HepG2 (cell line): ENCODE data around the gene MDP1. TPM values are rescaled to one million over a fixed set of nuclear protein-coding genes. Genes with fewer than 3 reads are reported as not detected.
A peak's percentile ranks its signal among the peaks of the same experiment; 100 is the strongest.

ENCODE experiments used
- CHD2 ChIP-seq: IDR thresholded peaks from 2 replicates; pipeline ENCODE4 v1.6.1; 2011; ENCODE audit warnings: low read depth, low read length, improper control_type of control experiment
- GZF1 ChIP-seq: sonication (generic); formaldehyde crosslinking; IDR thresholded peaks from 2 replicates; pipeline ENCODE4 v1.5.1; 2020; ENCODE audit warnings: mild to moderate bottlenecking, missing genetic modification reagents
- HMGXB3 ChIP-seq: sonication (generic); formaldehyde crosslinking; IDR thresholded peaks from 2 replicates; pipeline ENCODE4 v1.4.0; 2020; ENCODE audit warnings: missing genetic modification reagents, borderline replicate concordance
- KMT2B ChIP-seq: IDR thresholded peaks from 2 replicates; pipeline ENCODE4 v1.6.1; 2016; ENCODE audit warnings: missing genetic modification reagents, missing compliant biosample characterization
- MTA1 ChIP-seq: sonication (generic); formaldehyde crosslinking; IDR thresholded peaks from 2 replicates; pipeline ENCODE4 v1.4.0; 2020; ENCODE audit warnings: missing genetic modification reagents, mild to moderate bottlenecking, borderline replicate concordance
- RBFOX2 ChIP-seq: fragments of 200-400 bp; formaldehyde crosslinking; IDR thresholded peaks from 2 replicates; pipeline ENCODE4 v1.6.1; 2017; ENCODE audit warnings: low read depth, mild to moderate bottlenecking, low read length
- REL ChIP-seq: sonication (generic); formaldehyde crosslinking; conservative IDR thresholded peaks from 2 replicates; pipeline ENCODE4 v1.8.0; 2022; ENCODE audit warnings: mild to moderate bottlenecking, missing genetic modification reagents, moderate library complexity
- REXO4 ChIP-seq: sonication (generic); formaldehyde crosslinking; IDR thresholded peaks from 2 replicates; pipeline ENCODE4 v1.8.0; 2022; ENCODE audit warnings: missing genetic modification reagents, mild to moderate bottlenecking, borderline replicate concordance
- SNAPC5 ChIP-seq: sonication (generic); formaldehyde crosslinking; IDR thresholded peaks from 2 replicates; pipeline ENCODE4 v1.8.1; 2023; ENCODE audit warnings: mild to moderate bottlenecking, missing genetic modification reagents, borderline replicate concordance
- TBL1XR1 ChIP-seq: fragments of 150-350 bp; IDR thresholded peaks from 2 replicates; pipeline ENCODE4 v1.6.1; 2014; ENCODE audit warnings: borderline replicate concordance, low read length; ENCODE audit not compliant: partially characterized antibody
- THAP7 ChIP-seq: sonication (generic); formaldehyde crosslinking; IDR thresholded peaks from 2 replicates; pipeline ENCODE4 v1.8.1; 2023; ENCODE audit warnings: mild to moderate bottlenecking, missing genetic modification reagents
- TRIM22 ChIP-seq: fragments of 450-650 bp; IDR thresholded peaks from 2 replicates; pipeline ENCODE4 v1.6.1; 2017
- UBTF ChIP-seq: sonication (generic); formaldehyde crosslinking; IDR thresholded peaks from 2 replicates; pipeline ENCODE4 v1.4.0; 2020; ENCODE audit warnings: mild to moderate bottlenecking, missing genetic modification reagents
- ZFYVE20 ChIP-seq: sonication (generic); formaldehyde crosslinking; IDR thresholded peaks from 2 replicates; pipeline ENCODE4 v1.8.0; 2023; ENCODE audit warnings: low read depth, mild to moderate bottlenecking, moderate library complexity, missing genetic modification reagents, borderline replicate concordance
- ZNF205 ChIP-seq: IDR thresholded peaks from 2 replicates; pipeline ENCODE4 v1.6.1; 2018; ENCODE audit warnings: missing biosample characterization, missing genetic modification reagents
- ZNF282 ChIP-seq: fragments of 450-650 bp; IDR thresholded peaks from 2 replicates; pipeline ENCODE4 v1.6.1; 2018; ENCODE audit not compliant: partially characterized antibody
- ZNF605 ChIP-seq: sonication (generic); formaldehyde crosslinking; IDR thresholded peaks from 2 replicates; pipeline ENCODE4 v1.8.0; 2022; ENCODE audit warnings: mild to moderate bottlenecking, missing genetic modification reagents
- ZNF691 ChIP-seq: sonication (generic); formaldehyde crosslinking; IDR thresholded peaks from 2 replicates; pipeline ENCODE4 v1.4.0; 2020; ENCODE audit warnings: missing genetic modification reagents, low read depth, mild to moderate bottlenecking, borderline replicate concordance
- ZNF782 ChIP-seq: sonication (generic); formaldehyde crosslinking; IDR thresholded peaks from 2 replicates; pipeline ENCODE4 v1.4.0; 2020; ENCODE audit warnings: missing genetic modification reagents, mild to moderate bottlenecking, borderline replicate concordance
- polyA plus RNA-seq, 8 experiments: library from polyadenylated mRNA; depleted of rRNA in 3 of 8; stranded (reverse) in 7 of 8; unstranded in 1 of 8; fragments of >200 nt; fragmentation: Illumina TruSeq in 4 of 8; extraction: Trizol in 4 of 8; gene quantifications; 2 replicates each; pipeline versions ENCODE4 v1.2.1 to v1.2.3, GENCODE V29; 2011 to 2016; ENCODE audit warnings: low read depth in 4 of 8, missing spikeins in 1 of 8, mixed read lengths in 1 of 8; ENCODE audit not compliant: insufficient read depth in 1 of 8
- total RNA-seq, 5 experiments: library from RNA; depleted of rRNA; stranded (reverse); fragments of >200 nt; fragmentation: Illumina TruSeq; extraction: Trizol; gene quantifications; 2 replicates each; pipeline ENCODE4 v1.2.3, GENCODE V29; 2016; ENCODE audit warnings: low read depth in 1 of 5

MDP1 gene
- total and polyA plus RNA-seq, 2 of the 13 experiments (the other 11 are each of a cell fraction or from before 2014, with no cell fraction given) = 44.1 to 48.7 TPM

- TF ChIP-seq REXO4 (CRISPR knock-in tag) = 0 out of 2 replicates have a peak, but pooled peaks have one; percentile 14
- TF ChIP-seq ZNF605 (CRISPR knock-in tag) = no peak
- TF ChIP-seq GZF1 (CRISPR knock-in tag) = no peak
- no peak for TF ChIP-seq ZFYVE20
- TF ChIP-seq KMT2B = no peak
- TF ChIP-seq RBFOX2 = peak; percentile 39; the same call in 1 of the 2 replicates
- TF ChIP-seq THAP7 (CRISPR knock-in tag) = no peak
- no peak for TF ChIP-seq MTA1 (CRISPR knock-in tag)
- TF ChIP-seq HMGXB3 (CRISPR knock-in tag) = no peak
- no peak for TF ChIP-seq SNAPC5 (CRISPR knock-in tag)
- TF ChIP-seq TRIM22 = no peak
- TF ChIP-seq ZNF691 (CRISPR knock-in tag) = no peak
- no peak for TF ChIP-seq REL (CRISPR knock-in tag)
- 0 out of 2 replicates have a peak, but pooled peaks have one; percentile 29 for TF ChIP-seq UBTF (CRISPR knock-in tag)
- TF ChIP-seq ZNF782 (CRISPR knock-in tag) = no peak
- no peak for TF ChIP-seq ZNF205 (CRISPR knock-in tag)
- TF ChIP-seq CHD2 = no peak
- no peak for TF ChIP-seq TBL1XR1
- TF ChIP-seq ZNF282 = no peak
These were observed 31.5 kb downstream of the MDP1 start (continued) for GRCh38 chr14:24184104-24184970.
